NCI-H1417 treated with DMSO at 0.1 percent for 48 hours (cell line): ENCODE results near the gene TMEM217.
"Not testable (repeated sequence)": the region's sequence is repeated elsewhere in the genome, so short reads cannot be mapped to it uniquely, and the experiment has no call there.

Experiments used
- DNase-seq: peaks from one replicate; lab custom pipeline; 2025; lab: John Stamatoyannopoulos, UW

TMEM217 gene

GRCh38 chr6:37185949-37186720 is 71.8 kb downstream of the TMEM217 start:
- not testable (repeated sequence) for DNase-seq

GRCh38 chr6:37182736-37183590 is 75.0 kb downstream of the TMEM217 start:
- no peak for DNase-seq

- not testable (repeated sequence) for DNase-seq
These were observed 77.3 kb downstream of the TMEM217 start for GRCh38 chr6:37180610-37181009.

- no peak for DNase-seq
These were observed 77.9 kb downstream of the TMEM217 start for GRCh38 chr6:37180075-37180474.

GRCh38 chr6:37177935-37178517 is 79.9 kb downstream of the TMEM217 start:
- no peak for DNase-seq

GRCh38 chr6:37177077-37177934 is 80.6 kb downstream of the TMEM217 start:
- DNase-seq = no peak

- DNase-seq = no peak
These were observed 81.5 kb downstream of the TMEM217 start for GRCh38 chr6:37176268-37177076.

- no peak for DNase-seq
These were observed 82.3 kb downstream of the TMEM217 start for GRCh38 chr6:37175332-37176267.

GRCh38 chr6:37174515-37175331 is 83.2 kb downstream of the TMEM217 start:
- DNase-seq = no peak

GRCh38 chr6:37174196-37174514 is 83.8 kb downstream of the TMEM217 start:
- DNase-seq = no peak

- DNase-seq = no peak
These were observed 84.3 kb downstream of the TMEM217 start for GRCh38 chr6:37173493-37174195.

GRCh38 chr6:37172912-37173492 is 84.9 kb downstream of the TMEM217 start:
- DNase-seq = no peak

- DNase-seq = peak; percentile 58
These were observed 85.8 kb downstream of the TMEM217 start for GRCh38 chr6:37171970-37172812.

GRCh38 chr6:37171201-37171969 is 86.6 kb downstream of the TMEM217 start:
- no peak for DNase-seq

- DNase-seq = no peak
These were observed 87.4 kb downstream of the TMEM217 start for GRCh38 chr6:37170273-37171200.
